Neuron (in vitro differentiated cells): ENCODE results near the gene WNT8B.

Experiments used
- H2AFZ ChIP-seq: one replicate; pipeline ENCODE4 v1.6.1; 2013; ENCODE audit warnings: low read depth, mild to moderate bottlenecking, inconsistent platforms, low read length, moderate library complexity
- H3K27me3 ChIP-seq: one replicate; pipeline ENCODE4 v1.6.1; 2013; ENCODE audit warnings: low read length; ENCODE audit not compliant: insufficient read depth
- H3K36me3 ChIP-seq: one replicate; pipeline ENCODE4 v1.6.1; 2013; ENCODE audit warnings: low read length; ENCODE audit not compliant: insufficient read depth
- H3K4me1 ChIP-seq: one replicate; pipeline ENCODE4 v1.6.1; 2013; ENCODE audit warnings: low read length; ENCODE audit not compliant: insufficient read depth
- H3K4me3 ChIP-seq: 2 replicates; pipeline ENCODE4 v1.5.1; 2013; ENCODE audit warnings: mild to moderate bottlenecking, low read length, moderate library complexity
- H3K9me3 ChIP-seq: one replicate; pipeline ENCODE4 v1.6.1; 2013; ENCODE audit warnings: low read length

WNT8B gene

GRCh38 chr10:100468978-100469377, 6.2 kb downstream of the WNT8B start:
- H3K9me3 ChIP-seq, result no peaks in the 10 kb centered on the region
- peaks cover 6% of the 10 kb centered on the region for H3K4me1 ChIP-seq
- H2AFZ ChIP-seq, result no peak overlapping the region
- no peaks in the 10 kb centered on the region for H3K36me3 ChIP-seq
- no peak overlapping the region for H3K4me3 ChIP-seq
- peaks cover 12% of the 10 kb centered on the region for H3K27me3 ChIP-seq

GRCh38 chr10:100469756-100470155, 6.9 kb downstream of the WNT8B start:
- no peaks in the 10 kb centered on the region for H3K36me3 ChIP-seq
- no peaks in the 10 kb centered on the region for H3K9me3 ChIP-seq
- H3K4me3 ChIP-seq, result no peak overlapping the region
- peaks cover 12% of the 10 kb centered on the region for H3K27me3 ChIP-seq
- H2AFZ ChIP-seq, result no peak overlapping the region
- H3K4me1 ChIP-seq, result no peaks in the 10 kb centered on the region

GRCh38 chr10:100470367-100470766, 7.6 kb downstream of the WNT8B start:
- Histone ChIP-seq H3K4me1 (no peaks in the 10 kb centered on the region), H3K27me3 (peaks cover 12% of the 10 kb centered on the region), H3K4me3 (no peak overlapping the region), H2AFZ (no peak overlapping the region), H3K9me3 (no peaks in the 10 kb centered on the region), H3K36me3 (no peaks in the 10 kb centered on the region)

- Histone ChIP-seq H2AFZ (no peak overlapping the region), H3K9me3 (no peaks in the 10 kb centered on the region), H3K27me3 (peaks cover 18% of the 10 kb centered on the region), H3K4me1 (peaks cover 4% of the 10 kb centered on the region), H3K4me3 (no peak overlapping the region), H3K36me3 (no peaks in the 10 kb centered on the region)
Measured at GRCh38 chr10:100477970-100478369, 15.2 kb downstream of the WNT8B start.

- H3K27me3 ChIP-seq, result peaks cover 18% of the 10 kb centered on the region
- no peak overlapping the region for H2AFZ ChIP-seq
- H3K9me3 ChIP-seq, result no peaks in the 10 kb centered on the region
- no peaks in the 10 kb centered on the region for H3K36me3 ChIP-seq
- H3K4me3 ChIP-seq, result no peak overlapping the region
- H3K4me1 ChIP-seq, result peaks cover 9% of the 10 kb centered on the region
Measured at GRCh38 chr10:100479037-100479436, 16.2 kb downstream of the WNT8B start.

GRCh38 chr10:100480002-100480401, 17.2 kb downstream of the WNT8B start:
- no peak overlapping the region for H2AFZ ChIP-seq
- H3K4me1 ChIP-seq, result peaks cover 19% of the 10 kb centered on the region
- H3K9me3 ChIP-seq, result no peaks in the 10 kb centered on the region
- H3K36me3 ChIP-seq, result no peaks in the 10 kb centered on the region
- no peak overlapping the region for H3K4me3 ChIP-seq
- peaks cover 18% of the 10 kb centered on the region for H3K27me3 ChIP-seq

- Histone ChIP-seq H3K4me1 (peaks cover 35% of the 10 kb centered on the region), H3K4me3 (peak overlapping the region; percentile 20), H3K27me3 (peaks cover 18% of the 10 kb centered on the region), H2AFZ (no peak overlapping the region), H3K9me3 (no peaks in the 10 kb centered on the region), H3K36me3 (no peaks in the 10 kb centered on the region)
Measured at GRCh38 chr10:100481462-100482081, 18.8 kb downstream of the WNT8B start.

GRCh38 chr10:100482181-100482833, 19.5 kb downstream of the WNT8B start:
- no peaks in the 10 kb centered on the region for H3K36me3 ChIP-seq
- H2AFZ ChIP-seq, result no peak overlapping the region
- peaks cover 18% of the 10 kb centered on the region for H3K27me3 ChIP-seq
- peaks cover 40% of the 10 kb centered on the region for H3K4me1 ChIP-seq
- no peaks in the 10 kb centered on the region for H3K9me3 ChIP-seq
- H3K4me3 ChIP-seq, result peak overlapping the region; percentile 16

GRCh38 chr10:100482834-100483185, 20.0 kb downstream of the WNT8B start:
- Histone ChIP-seq H3K9me3 (no peaks in the 10 kb centered on the region), H3K4me3 (peak overlapping the region; percentile 4), H3K36me3 (peaks cover 3% of the 10 kb centered on the region), H3K27me3 (peaks cover 18% of the 10 kb centered on the region), H2AFZ (no peak overlapping the region), H3K4me1 (peaks cover 40% of the 10 kb centered on the region)

- no peak overlapping the region for H2AFZ ChIP-seq
- H3K36me3 ChIP-seq, result peaks cover 10% of the 10 kb centered on the region
- peaks cover 13% of the 10 kb centered on the region for H3K27me3 ChIP-seq
- H3K4me3 ChIP-seq, result no peak overlapping the region
- no peaks in the 10 kb centered on the region for H3K9me3 ChIP-seq
- peaks cover 40% of the 10 kb centered on the region for H3K4me1 ChIP-seq
Measured at GRCh38 chr10:100483876-100484666, 21.3 kb downstream of the WNT8B start.

- peaks cover 3% of the 10 kb centered on the region for H3K9me3 ChIP-seq
- peaks cover 40% of the 10 kb centered on the region for H3K4me1 ChIP-seq
- peaks cover 18% of the 10 kb centered on the region for H3K36me3 ChIP-seq
- H3K4me3 ChIP-seq, result no peak overlapping the region
- H2AFZ ChIP-seq, result no peak overlapping the region
- no peaks in the 10 kb centered on the region for H3K27me3 ChIP-seq
Measured at GRCh38 chr10:100485366-100485765, 22.6 kb downstream of the WNT8B start.

- Histone ChIP-seq H3K4me3 (no peak overlapping the region), H3K27me3 (no peaks in the 10 kb centered on the region), H3K4me1 (peaks cover 40% of the 10 kb centered on the region)
Measured at GRCh38 chr10:100485801-100486495, 23.1 kb downstream of the WNT8B start.

GRCh38 chr10:100487529-100487928, 24.7 kb downstream of the WNT8B start:
- Histone ChIP-seq H3K9me3 (peaks cover 3% of the 10 kb centered on the region), H3K4me3 (no peak overlapping the region), H3K27me3 (no peaks in the 10 kb centered on the region), H3K36me3 (peaks cover 18% of the 10 kb centered on the region), H3K4me1 (peaks cover 36% of the 10 kb centered on the region), H2AFZ (no peak overlapping the region)

More at GRCh38 chr10:100485801-100486495, 23.1 kb downstream of the WNT8B start:
- peaks cover 3% of the 10 kb centered on the region for H3K9me3 ChIP-seq
- peaks cover 18% of the 10 kb centered on the region for H3K36me3 ChIP-seq
- H2AFZ ChIP-seq, result no peak overlapping the region
